Neural progenitor cell (in vitro differentiated cells): ENCODE measurements around the gene TTC31. TPM values are rescaled to one million over a fixed set of nuclear protein-coding genes. Genes with fewer than 3 reads are reported as not detected.

Experiments used
- DNase-seq: peaks from one replicate; pipeline ENCODE4 v3.0.0-alpha.2; 2016; ENCODE audit warnings: low spot score
- H2AFZ ChIP-seq: fragments of 200-600 bp; sonication (generic); replicated peaks from 2 replicates; pipeline ENCODE4 v1.6.1; 2016; ENCODE audit warnings: antibody characterized with exemption
- H3F3A ChIP-seq: fragments of 200-600 bp; sonication (generic); 2 replicates; pipeline ENCODE4 v1.6.1; 2016; ENCODE audit warnings: antibody characterized with exemption, low read depth
- H3K27ac ChIP-seq: fragments of 200-600 bp; sonication (generic); 2 replicates; pipeline ENCODE4 v1.5.1; 2016; ENCODE audit warnings: mild to moderate bottlenecking
- H3K27me3 ChIP-seq: fragments of 200-600 bp; sonication (generic); 2 replicates; pipeline ENCODE4 v1.6.1; 2016; ENCODE audit warnings: mild to moderate bottlenecking, moderate library complexity
- H3K36me3 ChIP-seq: fragments of 200-600 bp; sonication (generic); 2 replicates; pipeline ENCODE4 v1.5.1; 2016
- H3K4me1 ChIP-seq: fragments of 200-600 bp; sonication (generic); 2 replicates; pipeline ENCODE4 v1.6.1; 2016; ENCODE audit warnings: mixed run types
- H3K4me2 ChIP-seq: fragments of 200-600 bp; sonication (generic); 2 replicates; pipeline ENCODE4 v1.6.1; 2016
- H3K4me3 ChIP-seq: fragments of 200-600 bp; sonication (generic); 2 replicates; pipeline ENCODE4 v1.5.1; 2016
- H3K79me2 ChIP-seq: fragments of 200-600 bp; sonication (generic); 2 replicates; pipeline ENCODE4 v1.6.1; 2016; ENCODE audit warnings: low read depth
- H3K9ac ChIP-seq: fragments of 200-600 bp; sonication (generic); 2 replicates; pipeline ENCODE4 v1.6.1; 2016
- H3K9me3 ChIP-seq: fragments of 200-600 bp; sonication (generic); 2 replicates; pipeline ENCODE4 v1.5.1; 2016; ENCODE audit warnings: low read depth
- H4K20me1 ChIP-seq: fragments of 200-600 bp; sonication (generic); 2 replicates; pipeline ENCODE4 v1.6.1; 2016; ENCODE audit warnings: low read depth
- H3K27ac Mint-ChIP-seq: 3 replicates; pipeline ENCODE4 v1.8.0; 2021; ENCODE audit warnings: mixed read lengths
- H3K27me3 Mint-ChIP-seq: 2 replicates; pipeline ENCODE4 v1.8.0; 2022; ENCODE audit warnings: low read depth, mild to moderate bottlenecking, inconsistent platforms, moderate library complexity, mixed read lengths; ENCODE audit not compliant: insufficient read depth
- H3K36me3 Mint-ChIP-seq: 3 replicates; pipeline ENCODE4 v1.8.0; 2021; ENCODE audit warnings: mixed read lengths
- H3K4me1 Mint-ChIP-seq: 3 replicates; pipeline ENCODE4 v1.8.0; 2021; ENCODE audit warnings: mixed read lengths
- H3K4me3 Mint-ChIP-seq: 3 replicates; pipeline ENCODE4 v1.8.0; 2021; ENCODE audit warnings: mild to moderate bottlenecking, moderate library complexity, mixed read lengths
- H3K9me3 Mint-ChIP-seq: 3 replicates; pipeline ENCODE4 v1.8.0; 2020; ENCODE audit warnings: mixed read lengths
- EZH2 ChIP-seq: fragments of 200-600 bp; sonication (generic); IDR thresholded peaks from 2 replicates; pipeline ENCODE4 v1.6.1; 2017; ENCODE audit warnings: antibody characterized with exemption, mild to moderate bottlenecking, moderate library complexity
- EZH2phosphoT487 ChIP-seq: fragments of 200-600 bp; sonication (generic); IDR thresholded peaks from 2 replicates; pipeline ENCODE4 v1.6.1; 2017; ENCODE audit warnings: antibody characterized with exemption
- total RNA-seq: library from RNA; depleted of rRNA; stranded (reverse); fragments of >200 nt; gene quantifications from 2 replicates; pipeline ENCODE4 v1.2.3, GENCODE V29; 2015; ENCODE audit warnings: low replicate concordance
- TF ChIP-seq, protein P1 (sequence below): fragments of 200-600 bp; sonication (generic); IDR thresholded peaks from 2 replicates; pipeline ENCODE4 v1.5.1; 2017; ENCODE audit warnings: antibody characterized with exemption, mild to moderate bottlenecking

Gene TTC31
- total RNA-seq, 1 donor from 2014 or later: 22.6 TPM

GRCh38 chr2:74534411-74534810, 51.5 kb downstream of the TTC31 start:
- no peaks in the 10 kb centered on the region for H3K9me3 ChIP-seq
- H3K36me3 ChIP-seq: no peaks in the 10 kb centered on the region
- no peak for DNase-seq
- peaks cover 8% of the 10 kb centered on the region for H3K27me3 Mint-ChIP-seq
- H3K4me3 ChIP-seq: no peak overlapping the region
- peaks cover 17% of the 10 kb centered on the region for H3K4me1 Mint-ChIP-seq
- H2AFZ ChIP-seq: no peak overlapping the region
- peaks cover 12% of the 10 kb centered on the region for H3F3A ChIP-seq
- no peak overlapping the region for H3K27ac Mint-ChIP-seq
- H3K27ac ChIP-seq: no peak overlapping the region
- TF ChIP-seq, protein P1, sequence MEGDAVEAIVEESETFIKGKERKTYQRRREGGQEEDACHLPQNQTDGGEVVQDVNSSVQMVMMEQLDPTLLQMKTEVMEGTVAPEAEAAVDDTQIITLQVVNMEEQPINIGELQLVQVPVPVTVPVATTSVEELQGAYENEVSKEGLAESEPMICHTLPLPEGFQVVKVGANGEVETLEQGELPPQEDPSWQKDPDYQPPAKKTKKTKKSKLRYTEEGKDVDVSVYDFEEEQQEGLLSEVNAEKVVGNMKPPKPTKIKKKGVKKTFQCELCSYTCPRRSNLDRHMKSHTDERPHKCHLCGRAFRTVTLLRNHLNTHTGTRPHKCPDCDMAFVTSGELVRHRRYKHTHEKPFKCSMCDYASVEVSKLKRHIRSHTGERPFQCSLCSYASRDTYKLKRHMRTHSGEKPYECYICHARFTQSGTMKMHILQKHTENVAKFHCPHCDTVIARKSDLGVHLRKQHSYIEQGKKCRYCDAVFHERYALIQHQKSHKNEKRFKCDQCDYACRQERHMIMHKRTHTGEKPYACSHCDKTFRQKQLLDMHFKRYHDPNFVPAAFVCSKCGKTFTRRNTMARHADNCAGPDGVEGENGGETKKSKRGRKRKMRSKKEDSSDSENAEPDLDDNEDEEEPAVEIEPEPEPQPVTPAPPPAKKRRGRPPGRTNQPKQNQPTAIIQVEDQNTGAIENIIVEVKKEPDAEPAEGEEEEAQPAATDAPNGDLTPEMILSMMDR: no peak
- TF ChIP-seq EZH2phosphoT487 (no peak), EZH2 (no peak)
- no peak overlapping the region for H3K9ac ChIP-seq
- H3K4me1 ChIP-seq: peaks cover 10% of the 10 kb centered on the region
- peaks cover 17% of the 10 kb centered on the region for H3K79me2 ChIP-seq
- H3K9me3 Mint-ChIP-seq: no peaks in the 10 kb centered on the region
- H4K20me1 ChIP-seq: no peaks in the 10 kb centered on the region
- H3K36me3 Mint-ChIP-seq: peaks cover 16% of the 10 kb centered on the region
- H3K4me3 Mint-ChIP-seq: no peak overlapping the region
- no peak overlapping the region for H3K4me2 ChIP-seq
- no peaks in the 10 kb centered on the region for H3K27me3 ChIP-seq

DNA sequence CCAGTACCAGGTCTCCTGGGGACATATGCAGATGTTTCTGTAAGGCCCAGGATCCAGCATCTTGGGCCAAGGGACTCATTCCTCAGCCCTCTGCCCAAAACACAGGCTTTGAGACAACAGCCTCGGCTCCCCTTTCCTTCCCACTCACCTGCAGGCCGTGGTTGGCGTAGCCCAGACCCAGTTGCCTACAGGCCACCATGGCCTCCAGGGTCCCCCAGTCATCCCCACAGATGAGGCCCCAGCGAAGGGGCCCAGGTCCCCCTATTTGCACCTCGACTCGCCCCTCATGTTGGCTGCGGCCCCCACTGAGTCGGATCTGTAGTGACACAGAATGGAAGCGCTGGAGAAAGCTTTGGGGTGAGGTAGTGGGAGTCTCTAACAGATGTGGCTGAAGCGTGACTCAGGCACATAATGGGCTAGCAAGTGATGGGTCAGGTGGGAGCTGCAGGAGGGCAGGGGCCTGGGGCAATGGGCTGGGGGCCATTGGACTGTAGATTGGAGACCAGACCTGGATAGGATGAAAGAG, 52.6 kb downstream of the TTC31 start:
- Mint-ChIP-seq H3K36me3 (peaks cover 16% of the 10 kb centered on the region), H3K27ac (no peak overlapping the region), H3K4me1 (peaks cover 16% of the 10 kb centered on the region), H3K27me3 (peaks cover 11% of the 10 kb centered on the region), H3K9me3 (no peaks in the 10 kb centered on the region), H3K4me3 (no peak overlapping the region)
- H3K4me3 ChIP-seq: no peak overlapping the region
- H3K36me3 ChIP-seq: no peaks in the 10 kb centered on the region
- H3K9ac ChIP-seq: no peak overlapping the region
- no peak overlapping the region for H3K4me2 ChIP-seq
- no peaks in the 10 kb centered on the region for H4K20me1 ChIP-seq
- H2AFZ ChIP-seq: no peak overlapping the region
- DNase-seq: no peak
- H3K4me1 ChIP-seq: peaks cover 9% of the 10 kb centered on the region
- H3F3A ChIP-seq: peaks cover 12% of the 10 kb centered on the region
- peaks cover 12% of the 10 kb centered on the region for H3K79me2 ChIP-seq
- H3K9me3 ChIP-seq: no peaks in the 10 kb centered on the region
- H3K27ac ChIP-seq: no peak overlapping the region
- TF ChIP-seq, protein P1: no peak
- TF ChIP-seq EZH2 (no peak), EZH2phosphoT487 (no peak)
- H3K27me3 ChIP-seq: no peaks in the 10 kb centered on the region

DNA sequence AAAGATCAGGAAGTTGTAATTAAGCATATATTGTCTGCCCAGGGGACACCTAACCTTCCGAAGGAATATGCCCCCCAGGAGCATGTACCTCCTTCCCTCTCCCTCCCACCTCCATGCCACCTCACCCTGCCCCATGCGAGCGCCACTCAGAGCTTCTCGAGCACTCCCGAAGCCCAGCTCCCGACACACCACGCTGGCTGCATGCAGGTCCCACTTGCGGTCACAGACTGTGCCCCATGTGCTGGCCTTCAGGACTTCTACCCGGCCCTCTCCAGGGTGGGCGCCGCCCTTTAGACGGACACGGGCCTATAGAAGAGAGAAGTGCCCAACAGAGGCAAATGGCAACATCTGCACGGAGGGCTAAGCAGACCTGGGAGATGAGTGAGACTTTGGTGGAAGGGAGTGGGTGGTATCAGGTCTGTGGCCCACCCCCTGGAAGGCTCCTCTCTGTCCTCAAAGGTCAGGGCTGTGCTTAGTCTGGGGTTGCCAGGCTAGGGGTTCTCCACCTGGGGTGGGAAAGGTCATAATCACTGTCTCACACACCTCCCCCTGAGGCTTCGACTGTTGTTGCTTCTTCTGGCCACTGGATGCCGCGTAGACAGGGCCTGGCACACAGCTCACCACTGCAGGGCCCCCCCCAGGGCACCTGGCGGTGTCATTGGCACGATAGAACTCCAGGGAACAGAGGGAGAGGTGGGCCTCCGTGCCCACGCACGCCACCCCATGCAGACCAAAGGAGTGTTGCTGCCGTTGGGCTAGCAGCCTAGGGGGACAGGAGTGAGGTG, 53.5 kb downstream of the TTC31 start:
- Mint-ChIP-seq H3K27ac (no peak overlapping the region), H3K4me3 (no peak overlapping the region)

More for the DNA sequence above, 53.5 kb downstream of the TTC31 start:
- Histone ChIP-seq H3K27me3 (no peaks in the 10 kb centered on the region), H3F3A (peaks cover 9% of the 10 kb centered on the region), H3K27ac (no peak overlapping the region), H2AFZ (no peak overlapping the region), H3K9ac (no peak overlapping the region), H4K20me1 (no peaks in the 10 kb centered on the region), H3K36me3 (no peaks in the 10 kb centered on the region), H3K79me2 (peaks cover 4% of the 10 kb centered on the region), H3K9me3 (no peaks in the 10 kb centered on the region), H3K4me1 (peaks cover under 1% of the 10 kb centered on the region), H3K4me3 (no peak overlapping the region), H3K4me2 (no peak overlapping the region)
- Mint-ChIP-seq H3K4me1 (peaks cover 8% of the 10 kb centered on the region), H3K9me3 (no peaks in the 10 kb centered on the region), H3K36me3 (peaks cover 16% of the 10 kb centered on the region), H3K27me3 (peaks cover 11% of the 10 kb centered on the region)
- TF ChIP-seq EZH2 (no peak), EZH2phosphoT487 (no peak)
- TF ChIP-seq, protein P1: no peak
- DNase-seq: no peak
